B cell (primary cell): Measurements from ENCODE around the gene PTTG2.

Experiments used
- CTCF ChIP-seq: fragments of 200-600 bp; IDR thresholded peaks from one replicate; pipeline ENCODE4 v1.8.0; 2022; ENCODE audit warnings: antibody characterized with exemption, mild to moderate bottlenecking
- EZH2 ChIP-seq: IDR thresholded peaks from 2 replicates; pipeline ENCODE4 v1.6.1; 2012; ENCODE audit warnings: borderline replicate concordance, low read depth, mild to moderate bottlenecking, moderate library complexity, low read length; ENCODE audit not compliant: insufficient read depth, poor library complexity, severe bottlenecking

- TF ChIP-seq CTCF, result no peak
- no peak for TF ChIP-seq EZH2
These were observed at the start of gene PTTG2 for GRCh38 chr4:37960098-37960497.
